Stimulated activated CD4-positive, alpha-beta T cell treated with anti-CD3 and anti-CD28 coated beads, Interleukin-12 subunit alpha, Interleukin-12 subunit beta, amount 100 ng/mL, for 24 hours (primary cell): ENCODE measurements around the gene PRRG4.
"Not testable (repeated sequence)": the region's sequence is repeated elsewhere in the genome, so short reads cannot be mapped to it uniquely, and the experiment has no call there.

Source experiments
- DNase-seq, 2 experiments: peaks; one replicate each; pipeline ENCODE4 v3.0.0-alpha.2; 2020; ENCODE audit warnings: low read depth in 2 of 2

PRRG4 gene

GRCh38 chr11:32830796-32831195, 1.1 kb downstream of the PRRG4 start:
- DNase-seq, result no peak

DNA sequence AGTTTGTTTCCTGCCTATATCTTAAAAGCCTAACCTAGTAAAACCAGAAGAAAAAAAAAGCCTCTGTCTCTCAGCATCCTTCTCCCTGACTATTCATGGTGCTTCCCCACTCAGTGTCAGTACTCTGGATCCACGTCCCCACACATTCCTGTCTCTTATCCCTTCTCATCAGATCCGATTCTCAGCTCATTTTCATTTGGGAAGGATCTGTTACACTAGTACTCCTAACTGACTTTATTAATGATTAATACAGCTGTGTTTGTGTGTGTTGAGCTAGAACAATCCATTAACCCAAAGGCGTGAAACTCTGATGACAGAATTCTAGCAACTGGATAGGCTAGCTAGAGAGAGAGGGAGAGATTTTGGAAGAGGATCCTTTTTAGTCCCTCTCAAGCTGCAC, 1.5 kb downstream of the PRRG4 start:
- no peak for DNase-seq

DNA sequence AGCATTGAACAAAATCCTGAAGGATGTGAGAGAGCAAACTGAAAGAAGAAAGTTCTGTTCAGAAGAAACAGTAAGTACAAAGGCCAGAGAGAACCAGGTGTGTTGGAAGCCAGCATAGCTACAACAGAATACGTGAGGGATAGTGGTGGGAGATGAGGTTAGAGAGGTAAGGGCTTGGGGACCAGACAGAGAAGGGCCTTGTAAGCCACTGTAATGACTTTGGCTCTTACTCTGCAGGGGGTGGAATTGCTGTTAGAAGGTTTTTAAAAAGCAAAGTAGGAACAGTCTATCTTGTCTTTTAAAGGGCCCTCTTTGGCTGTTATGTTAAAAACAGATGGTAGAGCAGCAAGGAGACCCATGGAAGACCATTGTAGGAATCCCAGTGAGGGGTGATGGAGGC, 4.2 kb downstream of the PRRG4 start:
- DNase-seq, result no peak

DNA sequence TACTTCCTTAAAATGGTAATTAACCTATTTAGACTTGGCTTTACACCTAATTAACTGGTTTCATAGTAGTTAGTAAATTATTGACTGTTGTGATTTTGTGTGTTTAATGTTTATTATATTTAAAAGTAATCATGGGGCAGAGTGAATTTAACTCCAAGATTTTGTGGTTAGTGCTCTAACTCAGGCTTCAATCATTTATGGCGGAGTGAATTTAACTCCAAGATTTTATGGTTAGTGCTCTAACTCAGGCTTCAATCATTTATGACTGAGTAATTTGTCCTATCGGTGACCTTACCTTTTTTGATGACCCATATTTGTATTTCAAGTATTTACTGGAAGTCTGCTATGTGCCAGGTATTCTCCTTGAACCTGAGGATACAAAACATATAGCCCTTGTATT, 7.2 kb downstream of the PRRG4 start:
- no peak for DNase-seq

GRCh38 chr11:32838505-32839274, 9.0 kb downstream of the PRRG4 start:
- no peak for DNase-seq

DNA sequence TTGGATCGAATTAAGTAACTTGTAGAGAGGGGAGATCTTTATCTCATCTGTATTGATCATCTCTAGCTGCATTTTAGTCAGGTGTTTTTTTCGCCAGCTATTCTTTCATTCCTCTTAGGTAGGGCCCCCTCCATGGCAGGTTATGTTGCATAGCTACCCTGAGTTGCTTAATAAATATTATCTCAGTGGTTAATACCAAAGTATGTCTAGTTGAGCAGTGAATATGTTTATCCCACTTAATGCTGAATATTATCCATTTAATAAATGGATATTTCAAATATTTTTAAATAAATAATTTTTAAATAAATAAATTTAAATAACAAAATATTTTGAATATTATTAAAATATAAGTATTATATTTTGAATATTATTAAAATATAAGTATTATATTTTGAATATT, 9.6 kb downstream of the PRRG4 start:
- DNase-seq, result no peak

DNA sequence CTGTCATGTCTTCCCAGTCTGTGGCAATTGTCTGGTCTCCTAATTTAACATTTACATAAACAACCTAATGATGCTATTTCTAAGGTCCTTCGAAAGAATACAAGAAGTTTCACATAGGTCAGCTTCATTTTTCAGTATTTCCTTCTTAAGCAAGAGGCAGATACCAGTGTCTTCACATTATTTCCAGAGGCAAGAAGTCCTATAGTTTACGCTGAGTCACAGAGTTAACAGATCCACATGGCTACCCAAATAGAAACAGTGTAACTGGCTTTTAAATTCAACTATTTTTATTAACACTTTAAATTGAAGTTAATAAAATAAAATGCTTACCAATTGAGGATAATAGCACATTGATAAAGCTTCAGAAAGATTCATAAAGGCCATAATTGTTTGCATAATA, 10.9 kb downstream of the PRRG4 start:
- no peak for DNase-seq

DNA sequence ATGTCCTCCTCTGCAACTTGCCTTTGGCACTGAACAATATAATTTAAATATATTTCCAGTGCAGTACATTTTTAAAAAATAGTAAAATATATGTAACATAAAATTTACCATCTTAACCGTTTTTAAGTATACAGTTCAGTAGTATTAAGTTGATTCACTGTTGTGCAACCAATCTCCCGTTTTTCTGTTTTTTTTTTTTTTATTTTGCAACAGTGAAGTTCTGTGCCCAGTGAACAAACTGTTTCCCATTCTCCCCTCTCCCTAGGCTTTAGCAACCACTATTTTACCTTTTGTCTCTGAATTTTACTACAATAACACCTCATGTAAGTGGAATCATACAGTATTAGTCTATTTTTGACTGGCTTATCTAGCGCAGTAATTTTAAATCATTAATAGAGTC, 13.8 kb downstream of the PRRG4 start:
- DNase-seq, result no peak

DNA sequence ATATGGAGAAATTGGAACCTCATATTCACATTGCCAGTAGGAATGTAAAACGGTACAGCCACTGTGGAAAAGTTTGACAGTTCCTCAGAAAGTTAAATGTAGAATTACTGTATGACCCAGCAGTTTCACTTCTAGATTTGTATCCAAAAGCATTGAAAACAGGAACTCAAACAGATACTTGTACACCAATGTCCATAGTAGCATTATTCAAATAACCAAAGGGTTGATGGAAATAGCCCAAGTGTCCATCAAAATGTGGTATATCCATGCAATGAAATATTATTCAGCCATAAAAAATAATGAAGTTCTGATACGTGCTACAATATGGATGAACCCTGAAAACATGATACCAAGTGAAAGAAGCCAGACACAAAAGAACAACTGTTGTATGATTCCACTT, 17.8 kb downstream of the PRRG4 start:
- DNase-seq, result no peak

DNA sequence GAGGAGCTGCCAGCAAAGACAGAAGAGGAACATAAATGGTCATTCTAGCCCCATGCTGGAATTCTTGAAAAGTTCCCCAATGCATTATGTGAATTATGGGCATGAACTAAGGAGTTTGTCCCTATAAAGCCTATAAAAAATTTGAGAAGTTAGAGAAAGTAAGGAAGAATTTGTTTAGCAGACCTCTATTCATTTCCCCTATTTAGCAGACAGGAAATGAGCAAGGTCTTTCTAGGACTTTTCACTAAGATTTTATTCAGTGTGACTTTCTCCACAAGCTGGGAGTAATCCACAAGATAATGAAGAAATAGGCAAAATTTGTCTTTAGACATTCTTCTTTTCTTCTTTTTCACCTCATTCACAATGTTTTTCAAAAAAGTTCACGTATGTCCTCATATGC, 20.0 kb downstream of the PRRG4 start:
- no peak for DNase-seq

DNA sequence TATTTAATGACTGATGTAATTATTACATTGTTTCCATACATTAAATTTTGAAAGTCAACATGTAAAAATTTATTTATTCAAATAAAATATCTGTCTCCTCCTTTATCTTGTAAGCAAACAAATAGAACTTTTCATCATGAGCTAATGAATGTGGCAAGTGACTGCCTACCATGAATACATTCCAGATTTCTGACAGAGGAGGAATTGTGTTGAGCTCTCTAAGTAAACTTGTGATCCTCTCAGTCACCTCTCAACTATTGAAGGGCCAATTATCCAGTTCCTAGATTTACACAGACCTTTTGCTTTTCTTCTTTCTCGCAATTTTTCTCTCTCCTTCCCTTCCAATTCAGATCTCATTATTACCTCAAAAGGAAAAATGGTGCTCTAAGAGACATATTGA, 21.5 kb downstream of the PRRG4 start:
- DNase-seq, result no peak

DNA sequence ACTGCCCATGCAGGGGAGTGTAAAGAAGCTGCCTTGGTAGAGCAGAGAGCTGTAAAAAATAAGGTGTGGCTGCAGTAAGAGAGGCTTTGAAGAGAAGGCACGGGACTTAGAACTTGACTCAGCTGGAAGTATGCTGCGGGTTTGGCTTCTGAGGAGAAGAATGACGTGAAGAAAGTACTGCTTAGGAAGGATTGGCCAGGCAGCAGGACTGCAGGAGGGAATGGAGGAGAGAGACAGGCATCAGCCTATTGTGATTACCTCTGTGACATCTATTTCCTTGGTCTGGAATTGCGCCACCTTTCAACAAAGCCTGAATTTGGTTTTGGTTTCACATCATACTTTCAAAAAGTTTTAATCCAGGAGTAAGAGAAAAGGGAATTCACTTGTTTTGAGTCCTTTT, 22.5 kb downstream of the PRRG4 start:
- DNase-seq, result no peak

DNA sequence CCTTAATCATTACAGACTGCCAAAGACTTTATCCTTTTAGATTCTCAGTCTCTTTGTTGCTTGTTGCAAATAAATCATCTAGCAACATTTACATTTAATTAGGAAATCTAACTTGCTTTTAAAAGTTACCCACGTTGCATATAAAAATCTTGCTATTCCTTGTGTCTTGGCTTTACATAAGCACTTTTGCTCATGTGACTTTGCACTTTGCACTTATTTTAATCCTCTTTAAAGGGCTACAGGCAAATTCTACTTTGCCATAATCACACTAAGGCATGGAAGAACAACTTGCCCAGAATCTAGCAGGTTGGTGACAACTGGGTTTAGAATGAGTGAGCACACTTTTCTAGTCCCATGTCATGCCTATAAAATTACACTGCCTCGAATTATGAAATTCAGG, 25.9 kb downstream of the PRRG4 start:
- no peak for DNase-seq

GRCh38 chr11:32858731-32859130, 29.0 kb downstream of the PRRG4 start:
- no peak for DNase-seq

GRCh38 chr11:32861850-32862577, 32.3 kb downstream of the PRRG4 start:
- DNase-seq, result no peak

DNA sequence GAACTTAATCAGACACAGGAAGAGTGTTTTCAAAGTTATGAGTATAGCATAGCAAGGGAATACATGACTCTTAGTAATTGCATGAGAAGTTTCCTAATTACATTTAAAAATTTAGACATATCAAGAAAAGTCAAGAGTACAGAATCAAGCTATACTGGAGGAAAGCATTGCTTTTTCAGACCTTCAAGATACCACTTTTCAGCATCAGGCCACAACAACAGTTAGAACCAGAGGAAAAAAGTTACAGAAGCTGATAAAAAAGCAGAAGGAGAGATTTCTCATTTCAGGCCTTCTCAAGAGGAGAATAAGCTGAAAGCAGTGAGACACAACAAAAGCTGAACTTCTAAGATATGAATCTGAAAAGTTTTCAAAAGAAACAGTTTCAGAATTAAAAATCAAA, 34.8 kb downstream of the PRRG4 start:
- no peak for DNase-seq

- not testable (repeated sequence) for DNase-seq
Measured at GRCh38 chr11:32868752-32869151, 39.0 kb downstream of the PRRG4 start.

DNA sequence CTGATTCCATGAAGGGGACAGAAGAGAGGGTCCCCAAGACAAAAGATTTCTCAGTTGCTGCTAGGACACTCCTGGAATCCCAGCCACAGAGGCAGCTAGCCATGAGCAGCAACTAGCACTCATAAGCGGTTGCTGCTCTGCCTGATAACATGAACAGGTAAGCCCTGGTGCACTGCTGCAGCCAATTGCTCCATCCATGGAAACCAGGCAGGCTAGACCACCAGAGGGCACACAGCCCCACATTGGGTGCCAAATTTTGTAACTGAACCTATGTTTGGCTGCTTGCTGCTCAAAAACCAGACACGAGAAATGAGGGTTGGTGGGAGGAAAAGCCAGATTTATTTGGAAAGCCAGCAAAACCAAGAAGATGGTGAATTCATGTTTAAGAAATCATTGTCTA, 40.9 kb downstream of the PRRG4 start:
- peak in 1 of 2 experiments; percentile 10 for DNase-seq

- no peak for DNase-seq
Measured at GRCh38 chr11:32874132-32874531, 44.4 kb downstream of the PRRG4 start.

DNA sequence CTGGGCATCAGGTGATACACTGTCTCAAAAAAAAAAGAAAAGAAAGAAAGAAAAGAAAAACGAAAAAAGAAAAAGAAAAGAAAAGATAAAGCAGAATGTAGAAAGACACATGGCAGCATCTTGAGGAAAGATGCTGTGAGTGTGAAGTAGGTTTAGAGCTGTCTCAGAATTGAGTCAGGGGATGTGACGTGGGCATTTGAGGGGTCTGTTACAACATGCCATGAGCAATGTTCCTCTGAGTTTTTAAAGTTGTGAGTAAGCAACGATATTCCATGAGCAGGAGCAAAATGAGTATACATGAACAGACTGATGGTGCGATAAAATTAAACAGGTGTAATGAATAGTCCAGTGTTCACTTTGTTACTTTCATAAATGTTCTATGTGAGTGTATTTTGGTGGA, 51.6 kb downstream of the PRRG4 start:
- no peak for DNase-seq

DNA sequence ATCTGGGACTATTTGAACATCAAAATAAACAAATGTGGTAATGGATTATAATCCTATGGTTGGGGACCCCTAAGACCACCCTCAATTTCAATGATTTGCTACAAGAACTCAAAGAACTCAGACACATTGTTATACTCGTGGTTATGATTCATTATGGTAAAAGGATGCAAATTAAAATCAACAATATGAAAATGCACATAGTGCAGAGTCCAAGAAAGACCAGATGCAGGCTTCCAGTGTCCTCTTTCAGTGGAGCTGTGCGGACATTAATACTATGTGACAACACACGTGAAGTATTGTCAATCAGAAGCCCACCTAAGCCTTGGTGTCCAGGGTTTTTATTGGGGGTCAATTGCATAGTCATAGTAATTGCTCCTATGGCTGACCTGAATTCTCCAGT, 53.7 kb downstream of the PRRG4 start:
- DNase-seq, result no peak

- no peak for DNase-seq
Measured at GRCh38 chr11:32884023-32884422, 54.3 kb downstream of the PRRG4 start.

GRCh38 chr11:32884770-32885384, 55.1 kb downstream of the PRRG4 start:
- DNase-seq, result no peak
